ENCODE measurements around the gene CMIP. TPM values are rescaled to one million over a fixed set of nuclear protein-coding genes. Genes with fewer than 3 reads are reported as not detected.
A peak's percentile ranks its signal among the peaks of the same experiment; 100 is the strongest.

CMIP gene
- total RNA-seq, 2 experiments from 2014 or later: 65.4 to 76.7 TPM

DNA sequence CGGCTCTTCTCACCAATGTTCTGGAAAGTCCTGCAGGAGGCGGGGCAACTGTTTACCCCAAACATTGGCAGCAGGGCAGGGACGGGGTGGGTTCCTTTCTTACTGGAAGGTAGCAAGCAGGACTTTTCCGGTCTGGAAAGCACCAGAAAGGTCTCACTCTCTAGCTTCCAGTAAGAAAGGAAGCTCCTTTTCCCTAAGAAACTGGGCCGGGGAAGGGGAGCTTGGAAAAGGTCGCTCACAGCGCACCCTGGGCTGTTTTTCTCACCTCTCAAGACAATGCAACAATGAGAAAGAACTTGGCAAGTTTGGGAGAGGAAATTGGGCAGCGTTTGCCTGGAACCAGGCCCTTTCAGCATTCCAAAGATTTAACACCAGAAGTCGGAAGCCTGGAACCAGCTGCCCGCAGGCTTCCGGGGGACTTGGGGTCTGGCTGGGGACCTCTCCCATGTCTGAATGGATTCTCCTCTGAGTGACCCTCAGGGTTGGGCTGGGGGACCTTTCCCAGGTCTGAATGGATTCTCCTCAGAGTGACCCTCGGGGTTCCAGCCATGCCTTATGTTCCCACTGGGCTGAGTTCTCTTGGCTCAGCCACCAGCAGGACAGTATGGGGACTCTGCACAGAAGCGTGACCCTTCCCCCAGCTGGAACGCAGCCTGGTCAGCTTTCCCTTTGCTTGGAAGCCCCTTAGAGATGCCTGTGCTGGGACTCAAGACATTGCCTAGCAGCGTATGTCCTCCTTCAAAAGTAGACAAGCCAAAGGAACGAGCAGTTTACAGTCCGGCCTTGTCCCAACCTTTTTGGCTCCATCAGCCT lies 167.9 kb downstream of the CMIP start:
- H3K4me1 Mint-ChIP-seq: peaks cover 11% of the 10 kb centered on the region
- POLR2A ChIA-PET: no interaction called here
- peaks cover 7% of the 10 kb centered on the region for H3K36me3 Mint-ChIP-seq
- no peaks in the 10 kb centered on the region for H3K27me3 Mint-ChIP-seq
- no peak overlapping the region for H3K4me3 Mint-ChIP-seq
- H3K9me3 Mint-ChIP-seq: no peaks in the 10 kb centered on the region
- H3K27ac Mint-ChIP-seq: no peak overlapping the region
- DNase-seq (no peak), ATAC-seq (ENCODE audit: low read depth) (no peak)

DNA sequence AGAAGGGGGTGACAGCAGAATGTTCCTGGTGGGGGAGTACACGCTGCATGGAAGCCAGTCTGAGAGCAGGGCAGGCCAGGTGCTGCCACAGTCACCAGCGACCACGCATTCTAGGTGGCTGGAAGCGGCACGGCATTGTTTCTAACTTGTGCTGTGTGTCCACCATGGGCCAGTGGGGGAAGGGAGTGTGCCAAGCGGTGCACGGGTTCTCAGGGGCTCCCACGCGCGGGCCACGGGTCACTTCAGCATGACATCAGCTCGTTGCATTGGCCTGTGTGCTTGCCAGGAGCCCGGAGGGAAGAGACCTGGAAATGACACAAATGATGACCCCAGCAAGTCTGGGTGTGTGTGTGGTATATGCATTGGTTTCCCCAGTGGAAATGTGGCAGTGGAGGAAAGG lies 169.6 kb downstream of the CMIP start:
- H3K27me3 Mint-ChIP-seq: no peaks in the 10 kb centered on the region

DNA sequence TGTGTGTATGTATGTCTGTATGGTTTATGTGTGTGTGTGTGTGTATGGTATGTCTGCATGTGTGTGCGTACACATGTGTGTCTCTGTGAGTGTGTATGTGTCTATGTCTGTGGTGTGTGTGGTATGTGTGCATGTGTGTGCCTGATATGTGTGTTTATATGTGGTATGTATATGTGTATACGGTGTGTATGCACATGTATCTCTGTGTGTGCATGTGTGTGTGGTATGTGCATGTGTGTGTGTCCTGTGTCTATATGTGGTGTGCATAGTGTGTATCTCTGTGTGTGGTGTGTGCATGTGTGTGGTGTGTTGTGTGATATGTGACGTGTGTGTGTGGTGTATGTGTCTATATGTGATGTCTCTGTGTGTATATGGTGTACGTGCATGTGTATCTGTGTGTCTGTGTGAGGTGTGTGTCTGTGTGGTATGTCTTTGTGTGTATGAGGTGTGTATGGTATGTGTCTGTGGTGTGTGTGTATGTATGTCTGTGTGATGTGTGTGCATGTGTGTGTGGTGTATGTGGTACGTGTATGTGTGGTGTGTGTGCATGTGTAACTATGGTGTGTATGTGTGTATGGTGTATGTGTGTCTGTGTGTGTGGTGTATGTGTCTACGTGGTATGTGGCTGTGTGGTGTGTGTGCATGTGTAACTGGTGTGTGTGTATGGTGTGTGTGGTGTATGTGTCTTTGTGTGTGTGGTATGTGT lies 170.2 kb downstream of the CMIP start:
- POLR2A ChIA-PET: no interaction called here
- no peak for ATAC-seq (ENCODE audit: low read depth)
- Mint-ChIP-seq H3K4me1 (peaks cover 12% of the 10 kb centered on the region), H3K27ac (no peak overlapping the region), H3K4me3 (no peak overlapping the region), H3K36me3 (peaks cover 12% of the 10 kb centered on the region), H3K9me3 (no peaks in the 10 kb centered on the region), H3K27me3 (no peaks in the 10 kb centered on the region)
- no peak for DNase-seq

More for the DNA sequence above, 169.6 kb downstream of the CMIP start:
- Mint-ChIP-seq H3K36me3 (peaks cover 13% of the 10 kb centered on the region), H3K4me1 (peaks cover 12% of the 10 kb centered on the region), H3K27ac (no peak overlapping the region), H3K9me3 (no peaks in the 10 kb centered on the region), H3K4me3 (no peak overlapping the region)
- ATAC-seq (ENCODE audit: low read depth): no peak
- no peak for DNase-seq
- POLR2A ChIA-PET: no interaction called here

DNA sequence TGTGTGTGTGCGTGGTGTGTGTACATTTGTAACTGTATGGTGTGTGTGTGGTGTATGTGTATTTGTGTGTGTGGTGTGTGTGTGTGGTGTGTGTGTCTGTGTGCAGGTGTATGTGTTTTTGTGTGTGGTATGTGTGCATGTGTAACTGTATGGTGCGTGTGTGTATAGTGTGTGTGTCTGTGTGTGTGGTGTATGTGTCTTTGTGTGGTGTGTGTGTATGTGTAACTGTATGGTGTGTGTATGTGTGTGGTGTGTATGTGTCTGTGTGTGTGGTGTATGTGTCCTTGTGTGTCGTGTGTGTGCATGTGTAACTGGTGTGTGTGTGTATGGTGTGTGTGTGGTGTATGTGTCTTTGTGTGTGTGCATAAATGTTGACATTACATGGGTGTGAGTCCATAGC lies 170.8 kb downstream of the CMIP start:
- no peak for ATAC-seq (ENCODE audit: low read depth)
- no peak for DNase-seq
- POLR2A ChIA-PET: interaction anchor here (1.3 kb wide), 1 partner anchor 145 kb away, joined by 3 read pairs; no protein-coding TSS in a partner anchor
- no peaks in the 10 kb centered on the region for H3K9me3 Mint-ChIP-seq
- no peak overlapping the region for H3K4me3 Mint-ChIP-seq
- no peak overlapping the region for H3K27ac Mint-ChIP-seq
- H3K36me3 Mint-ChIP-seq: peaks cover 12% of the 10 kb centered on the region
- H3K4me1 Mint-ChIP-seq: peaks cover 12% of the 10 kb centered on the region
- no peaks in the 10 kb centered on the region for H3K27me3 Mint-ChIP-seq

DNA sequence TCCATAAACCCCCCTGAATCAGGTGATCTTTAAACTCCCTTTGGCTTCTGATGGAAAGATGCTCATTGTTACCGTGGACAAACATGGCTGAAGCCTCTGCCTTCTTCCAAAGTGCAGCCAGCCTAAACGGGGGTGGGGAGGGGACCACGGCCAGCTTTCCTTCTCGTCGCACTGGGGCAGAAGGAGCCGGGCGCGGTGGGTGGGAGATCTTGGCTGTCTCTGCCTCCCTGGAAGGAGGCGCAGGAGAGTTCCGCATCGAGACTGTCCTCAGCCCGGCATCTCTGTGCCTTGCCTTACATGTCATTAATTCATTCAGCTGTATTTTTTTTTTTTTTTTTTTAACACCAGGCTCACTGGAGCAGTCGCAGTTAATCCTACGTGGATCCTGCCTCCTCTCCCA lies 171.2 kb downstream of the CMIP start:
- Mint-ChIP-seq H3K27ac (peak overlapping the region; percentile 85), H3K36me3 (peaks cover 12% of the 10 kb centered on the region), H3K27me3 (no peaks in the 10 kb centered on the region), H3K4me1 (peaks cover 12% of the 10 kb centered on the region), H3K9me3 (no peaks in the 10 kb centered on the region), H3K4me3 (peak overlapping the region; percentile 59)
- ATAC-seq (ENCODE audit: low read depth) (no peak), DNase-seq (no peak)
- POLR2A ChIA-PET: interaction anchor here (1.3 kb wide), 1 partner anchor 146 kb away, joined by 3 read pairs; no protein-coding TSS in a partner anchor

DNA sequence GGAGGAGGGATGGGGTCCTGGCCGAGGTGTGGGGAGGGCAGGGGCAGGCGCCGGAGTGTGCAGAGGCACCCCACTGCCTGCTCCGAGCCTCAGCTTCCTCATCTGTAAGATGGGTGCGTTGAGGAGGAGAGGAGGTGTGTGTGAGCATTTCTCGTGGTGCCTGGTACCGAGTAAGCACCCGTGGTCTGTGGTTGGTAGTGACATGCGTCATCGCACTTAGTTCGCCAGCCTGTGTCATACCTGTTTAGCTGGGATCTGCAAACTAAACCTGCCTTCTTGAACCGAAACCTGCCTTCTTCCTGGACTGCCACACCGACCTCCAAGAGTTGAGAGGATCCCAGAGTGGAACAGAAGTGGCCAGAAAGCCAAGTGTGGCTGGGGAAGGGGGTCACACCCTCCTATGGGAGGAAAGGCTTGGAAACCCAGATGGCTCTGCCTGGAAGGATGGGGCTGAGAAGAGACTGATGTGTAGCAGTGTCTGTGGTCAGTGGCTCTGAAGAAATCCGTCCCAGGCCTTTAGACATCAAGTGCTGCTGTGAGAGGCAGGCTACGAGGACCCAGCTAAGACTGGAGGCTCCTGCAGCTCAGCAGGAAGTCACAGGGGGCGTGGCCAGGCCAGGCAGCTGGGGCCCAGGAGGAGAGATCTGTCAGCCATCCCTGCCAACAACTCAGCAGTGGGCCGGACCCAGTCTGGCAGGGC lies 171.9 kb downstream of the CMIP start:
- Mint-ChIP-seq H3K27ac (peak overlapping the region; percentile 85), H3K27me3 (no peaks in the 10 kb centered on the region), H3K4me3 (peak overlapping the region; percentile 59), H3K36me3 (peaks cover 12% of the 10 kb centered on the region), H3K4me1 (peaks cover 12% of the 10 kb centered on the region), H3K9me3 (no peaks in the 10 kb centered on the region)
- ATAC-seq (ENCODE audit: low read depth) (peak; percentile 91), DNase-seq (peak; percentile 79)
- POLR2A ChIA-PET: interaction anchor here (0.9 to 1.4 kb wide), 4 partner anchors 13 to 146 kb away, joined by 3 read pairs; no protein-coding TSS in a partner anchor

DNA sequence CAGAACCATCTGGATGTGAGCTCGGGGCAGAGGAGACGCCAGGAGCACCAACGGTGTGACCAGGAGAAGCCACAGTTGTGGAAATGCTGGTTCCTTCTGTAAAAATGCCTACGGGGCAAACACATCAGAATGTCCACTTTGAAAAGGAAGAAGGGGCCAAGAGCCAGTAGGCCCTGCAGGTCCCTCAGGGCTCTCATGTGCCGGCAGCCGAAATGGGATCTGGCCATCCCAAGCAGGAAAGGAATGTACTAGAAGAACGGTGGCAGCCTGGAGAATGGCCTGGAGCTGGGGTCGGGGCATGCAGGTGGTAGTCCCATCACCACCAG lies 172.4 kb downstream of the CMIP start:
- DNase-seq (no peak), ATAC-seq (ENCODE audit: low read depth) (no peak)
- H3K36me3 Mint-ChIP-seq: peaks cover 12% of the 10 kb centered on the region
- no peaks in the 10 kb centered on the region for H3K27me3 Mint-ChIP-seq
- peak overlapping the region; percentile 85 for H3K27ac Mint-ChIP-seq
- H3K4me1 Mint-ChIP-seq: peaks cover 12% of the 10 kb centered on the region
- peak overlapping the region; percentile 59 for H3K4me3 Mint-ChIP-seq
- H3K9me3 Mint-ChIP-seq: no peaks in the 10 kb centered on the region
- POLR2A ChIA-PET: interaction anchor here (0.9 to 1.4 kb wide), 4 partner anchors 13 to 147 kb away, joined by 3 read pairs; no protein-coding TSS in a partner anchor

DNA sequence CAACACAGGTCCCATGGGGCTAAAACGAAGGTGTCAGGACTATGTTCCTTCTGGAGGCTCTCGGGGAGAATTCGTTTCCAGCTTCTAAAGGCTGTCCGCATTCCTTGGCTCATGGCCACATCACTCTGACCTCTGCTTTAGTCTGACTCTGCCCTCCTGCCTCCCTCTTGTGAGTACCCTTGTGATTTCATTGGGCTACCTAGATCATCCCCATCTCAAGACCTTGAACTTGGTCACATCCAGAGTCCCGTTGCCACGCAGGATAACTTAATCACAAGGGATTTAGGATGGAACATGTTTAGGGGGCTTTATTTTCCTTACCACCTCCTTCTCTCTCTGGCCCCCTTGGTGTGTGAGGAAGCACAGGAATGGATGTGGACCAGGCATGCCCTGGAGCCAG lies 173.6 kb downstream of the CMIP start:
- Mint-ChIP-seq H3K27ac (no peak overlapping the region), H3K4me3 (no peak overlapping the region), H3K9me3 (no peaks in the 10 kb centered on the region), H3K36me3 (peaks cover 12% of the 10 kb centered on the region), H3K4me1 (peaks cover 12% of the 10 kb centered on the region), H3K27me3 (no peaks in the 10 kb centered on the region)
- DNase-seq (no peak), ATAC-seq (ENCODE audit: low read depth) (no peak)
- POLR2A ChIA-PET: interaction anchor here (0.6 kb wide), 1 partner anchor 20 kb away, joined by 5 read pairs; no protein-coding TSS in a partner anchor

DNA sequence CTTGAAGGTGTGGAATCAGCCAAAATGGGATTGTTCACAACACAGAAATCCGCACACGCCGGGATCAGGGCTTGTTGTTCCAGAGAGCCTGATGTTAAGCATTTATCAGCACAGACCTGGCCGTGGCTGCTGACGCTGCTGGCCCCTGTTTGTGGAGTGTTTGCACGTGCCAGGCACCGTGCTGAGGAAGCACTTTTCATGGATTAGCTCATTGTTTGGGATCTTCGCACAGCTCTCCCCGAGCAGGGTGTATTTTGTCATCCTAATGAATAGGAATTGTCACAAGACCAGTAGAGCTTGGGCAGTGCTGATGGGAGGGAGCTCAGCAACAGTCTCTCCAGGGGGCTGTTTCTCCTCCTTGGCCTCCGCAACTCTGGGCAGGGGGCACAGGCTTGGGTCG lies 174.1 kb downstream of the CMIP start:
- Mint-ChIP-seq H3K27ac (no peak overlapping the region), H3K9me3 (no peaks in the 10 kb centered on the region), H3K4me1 (peaks cover 16% of the 10 kb centered on the region), H3K27me3 (no peaks in the 10 kb centered on the region), H3K36me3 (peaks cover 12% of the 10 kb centered on the region), H3K4me3 (no peak overlapping the region)
- POLR2A ChIA-PET: interaction anchor here (0.6 kb wide), 1 partner anchor 20 kb away, joined by 5 read pairs; no protein-coding TSS in a partner anchor
- DNase-seq (no peak), ATAC-seq (ENCODE audit: low read depth) (no peak)

DNA sequence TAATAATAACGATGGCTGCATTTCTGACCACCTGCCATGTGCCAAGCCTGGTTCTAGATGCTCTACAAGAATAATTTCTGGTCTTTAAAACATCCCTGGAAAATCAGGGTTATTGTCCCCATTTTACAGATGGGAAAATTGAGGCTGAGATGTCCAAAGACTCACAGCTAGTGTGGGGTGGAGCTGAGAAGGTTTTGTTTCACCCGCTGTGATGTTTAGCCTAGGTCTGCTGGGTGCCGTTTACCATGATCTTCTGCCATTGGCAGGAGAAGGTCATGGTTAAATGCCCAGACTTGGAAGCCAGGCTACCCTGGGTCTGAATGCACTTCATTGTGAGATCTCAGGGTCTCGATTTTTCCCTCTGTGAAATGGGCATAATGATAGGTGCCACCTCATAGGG lies 175.4 kb downstream of the CMIP start:
- Mint-ChIP-seq H3K4me1 (peaks cover 19% of the 10 kb centered on the region), H3K27me3 (no peaks in the 10 kb centered on the region), H3K36me3 (peaks cover 12% of the 10 kb centered on the region), H3K4me3 (no peak overlapping the region), H3K9me3 (no peaks in the 10 kb centered on the region), H3K27ac (no peak overlapping the region)
- ATAC-seq (ENCODE audit: low read depth) (no peak), DNase-seq (no peak)
- POLR2A ChIA-PET: no interaction called here

DNA sequence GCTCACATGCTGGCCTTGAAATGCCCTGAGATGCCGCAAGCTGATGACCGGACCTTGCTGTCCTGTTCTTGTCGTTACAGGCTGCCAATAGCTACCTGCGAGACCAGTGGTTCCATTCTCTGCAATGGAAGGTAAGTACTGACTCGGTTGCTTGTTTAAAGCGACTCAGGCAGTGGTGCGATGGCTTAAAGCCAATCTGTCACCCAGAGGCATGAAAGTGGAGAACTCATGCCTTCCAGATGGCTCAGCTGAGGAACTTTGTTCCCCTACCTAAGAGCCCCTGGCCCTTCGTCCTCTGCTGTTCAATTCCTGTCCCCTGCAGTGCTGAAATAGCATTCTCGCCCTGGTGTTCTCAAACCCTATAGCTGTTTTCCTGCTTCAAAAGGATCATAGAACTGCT lies 176.2 kb downstream of the CMIP start:
- DNase-seq (no peak), ATAC-seq (ENCODE audit: low read depth) (no peak)
- peaks cover 21% of the 10 kb centered on the region for H3K4me1 Mint-ChIP-seq
- POLR2A ChIA-PET: no interaction called here
- H3K27me3 Mint-ChIP-seq: no peaks in the 10 kb centered on the region
- H3K27ac Mint-ChIP-seq: no peak overlapping the region
- no peak overlapping the region for H3K4me3 Mint-ChIP-seq
- peaks cover 14% of the 10 kb centered on the region for H3K36me3 Mint-ChIP-seq
- H3K9me3 Mint-ChIP-seq: no peaks in the 10 kb centered on the region

DNA sequence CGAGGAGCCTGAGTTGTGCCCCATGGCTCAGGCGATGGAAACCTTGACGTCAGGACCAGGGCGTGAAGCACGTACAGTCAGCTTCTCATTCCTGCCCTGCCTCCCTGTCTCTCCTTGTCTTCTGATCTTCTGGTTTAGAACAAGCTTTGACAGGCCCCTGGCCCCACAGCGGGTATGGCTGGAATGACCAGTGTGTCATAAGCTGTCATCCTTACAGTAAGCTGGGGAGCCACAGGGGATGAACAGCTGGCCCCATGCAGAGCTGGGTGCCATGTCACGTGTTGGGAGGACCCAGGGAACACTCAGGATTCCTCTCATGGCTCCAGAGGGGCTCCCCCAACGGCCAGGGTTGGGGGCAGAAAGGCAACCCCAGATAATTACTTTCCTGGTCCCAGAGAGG lies 176.9 kb downstream of the CMIP start:
- POLR2A ChIA-PET: no interaction called here
- no peak overlapping the region for H3K27ac Mint-ChIP-seq
- no peaks in the 10 kb centered on the region for H3K27me3 Mint-ChIP-seq
- peaks cover 14% of the 10 kb centered on the region for H3K36me3 Mint-ChIP-seq
- ATAC-seq (ENCODE audit: low read depth) (no peak), DNase-seq (no peak)
- no peaks in the 10 kb centered on the region for H3K9me3 Mint-ChIP-seq
- peaks cover 17% of the 10 kb centered on the region for H3K4me1 Mint-ChIP-seq
- no peak overlapping the region for H3K4me3 Mint-ChIP-seq

DNA sequence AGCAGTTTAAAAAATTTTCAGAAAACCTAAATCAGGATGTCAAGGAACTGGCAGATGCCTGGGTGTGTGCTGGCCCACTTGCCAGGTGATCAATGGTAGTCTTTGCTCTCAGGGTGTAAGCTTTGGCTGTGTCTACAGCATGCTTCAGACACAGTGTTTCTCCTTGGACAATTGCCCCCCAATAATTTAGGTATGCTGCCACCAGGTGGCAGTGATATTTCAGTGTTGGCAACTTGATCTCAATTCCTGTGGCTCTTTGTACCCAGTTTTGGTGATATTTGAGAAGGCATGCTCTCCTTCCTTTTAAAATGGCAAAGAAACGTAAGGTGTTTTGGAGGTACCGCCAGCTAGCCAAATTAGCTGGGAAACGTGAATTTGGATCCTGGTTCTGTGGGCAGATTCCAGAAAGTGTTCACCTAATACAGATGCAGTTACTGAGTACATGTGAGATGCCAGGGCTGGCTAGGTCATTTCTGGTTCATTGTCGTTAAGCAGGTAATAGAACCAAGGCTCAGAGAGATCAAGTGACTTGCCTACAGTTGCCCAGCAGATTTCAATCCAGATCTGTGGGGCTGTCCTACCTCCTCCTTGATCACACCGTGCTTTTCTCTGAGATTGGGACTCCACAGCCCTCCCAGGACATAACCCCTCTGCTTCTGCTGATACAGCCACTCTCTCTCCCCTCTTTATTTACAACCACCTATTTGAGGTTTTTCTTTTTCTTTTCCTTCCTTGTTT lies 178.9 kb downstream of the CMIP start:
- H3K27me3 Mint-ChIP-seq: no peaks in the 10 kb centered on the region
- peaks cover 5% of the 10 kb centered on the region for H3K36me3 Mint-ChIP-seq
- ATAC-seq (ENCODE audit: low read depth): peak; percentile 40
- peaks cover 9% of the 10 kb centered on the region for H3K4me1 Mint-ChIP-seq
- H3K27ac Mint-ChIP-seq: no peak overlapping the region
- no peak overlapping the region for H3K4me3 Mint-ChIP-seq
- H3K9me3 Mint-ChIP-seq: no peaks in the 10 kb centered on the region
- no peak for DNase-seq
- POLR2A ChIA-PET: interaction anchor here (1.3 kb wide), 1 partner anchor 8 kb away, joined by 4 read pairs; no protein-coding TSS in a partner anchor
